Posterior cingulate gyrus (tissue), 11 donors: ENCODE measurements around the gene RUFY4.

Experiments
- DNase-seq, 10 donors: peaks; one replicate each; pipeline versions ENCODE4 v3.0.0 to v3.0.0-alpha.2; 2020 to 2021; ENCODE audit warnings: mixed read lengths in 3 of 10
- intact Hi-C: fragments of 100-400 bp; cut with DNase I; formaldehyde crosslinking; loops from one replicate; pipeline ENCODE4 v1.15.1; 2023

The RUFY4 gene

GRCh38 chr2:218130377-218130776 lies 61.3 kb downstream of the RUFY4 start:
- DNase-seq: no peak
- intact Hi-C loops: no loop called here

- DNase-seq: no peak
- intact Hi-C loops: no loop called here
Measured at GRCh38 chr2:218130822-218131221, 61.8 kb downstream of the RUFY4 start.

- DNase-seq: no peak
- intact Hi-C loops: no loop called here
Measured at GRCh38 chr2:218137514-218137913, 68.5 kb downstream of the RUFY4 start.

GRCh38 chr2:218138047-218138446 lies 69.0 kb downstream of the RUFY4 start:
- DNase-seq: no peak
- intact Hi-C loops: no loop called here
